Neuron (in vitro differentiated cells): ENCODE results near the gene ADGRB3.
"Not testable (repeated sequence)": the region's sequence is repeated elsewhere in the genome, so short reads cannot be mapped to it uniquely, and the experiment has no call there.

Source experiments
- H2AFZ ChIP-seq: one replicate; pipeline ENCODE4 v1.6.1; 2013; ENCODE audit warnings: low read depth, mild to moderate bottlenecking, inconsistent platforms, low read length, moderate library complexity
- H3K27me3 ChIP-seq: one replicate; pipeline ENCODE4 v1.6.1; 2013; ENCODE audit warnings: low read length; ENCODE audit not compliant: insufficient read depth
- H3K36me3 ChIP-seq: one replicate; pipeline ENCODE4 v1.6.1; 2013; ENCODE audit warnings: low read length; ENCODE audit not compliant: insufficient read depth
- H3K4me1 ChIP-seq: one replicate; pipeline ENCODE4 v1.6.1; 2013; ENCODE audit warnings: low read length; ENCODE audit not compliant: insufficient read depth
- H3K4me3 ChIP-seq: 2 replicates; pipeline ENCODE4 v1.5.1; 2013; ENCODE audit warnings: mild to moderate bottlenecking, low read length, moderate library complexity
- H3K9me3 ChIP-seq: one replicate; pipeline ENCODE4 v1.6.1; 2013; ENCODE audit warnings: low read length

The ADGRB3 gene

DNA sequence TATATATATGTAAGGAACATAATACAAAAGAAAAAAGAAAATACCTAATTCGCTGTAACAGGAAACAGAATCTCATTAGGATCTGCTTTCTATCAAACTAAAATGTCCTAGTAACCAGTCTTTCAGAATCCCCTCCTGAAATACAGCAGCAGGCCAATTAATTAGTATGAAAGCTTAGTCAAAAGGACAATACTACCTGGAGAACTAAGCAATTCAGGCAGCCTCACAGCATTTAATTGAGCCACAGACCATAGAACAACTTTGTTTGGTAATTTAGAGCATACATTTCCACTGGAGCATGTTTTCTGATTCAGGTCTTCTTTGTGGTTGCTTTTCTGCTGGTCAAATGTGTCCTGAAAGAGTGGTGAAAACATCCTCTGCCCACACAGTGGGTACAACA lies 645.8 kb downstream of the ADGRB3 start:
- Histone ChIP-seq H3K27me3 (no peaks in the 10 kb centered on the region), H3K36me3 (no peaks in the 10 kb centered on the region), H3K4me3 (no peak overlapping the region), H3K4me1 (peaks cover 24% of the 10 kb centered on the region), H2AFZ (no peak overlapping the region), H3K9me3 (no peaks in the 10 kb centered on the region)

DNA sequence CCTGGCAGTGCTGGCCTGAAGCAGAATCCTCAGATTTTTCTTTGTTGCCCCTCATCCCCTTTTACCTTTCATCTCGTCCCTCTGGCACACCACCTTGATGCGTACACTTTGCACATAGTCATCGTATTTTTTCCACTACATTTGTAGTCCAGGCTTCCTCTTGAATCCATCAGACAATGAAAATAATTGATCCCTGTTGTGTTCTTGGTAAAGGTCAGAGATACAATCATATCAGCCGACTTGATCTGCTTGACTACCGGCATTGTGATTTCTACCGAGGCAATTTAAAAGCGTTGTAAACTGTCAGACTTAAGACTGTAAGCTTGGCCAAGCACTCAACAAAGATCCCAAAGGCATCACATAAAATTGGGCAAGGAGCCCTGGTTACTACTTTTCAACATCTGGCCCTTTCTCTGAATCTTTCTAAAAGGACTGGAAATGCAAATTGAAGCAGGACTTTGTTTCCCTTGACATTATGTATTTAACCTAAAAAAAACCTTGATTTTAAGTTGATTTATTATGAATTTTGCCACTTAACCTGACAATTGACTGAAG lies 649.2 kb downstream of the ADGRB3 start:
- H2AFZ ChIP-seq: no peak overlapping the region
- no peaks in the 10 kb centered on the region for H3K27me3 ChIP-seq
- peaks cover 23% of the 10 kb centered on the region for H3K4me1 ChIP-seq
- no peak overlapping the region for H3K4me3 ChIP-seq
- H3K9me3 ChIP-seq: no peaks in the 10 kb centered on the region
- no peaks in the 10 kb centered on the region for H3K36me3 ChIP-seq

DNA sequence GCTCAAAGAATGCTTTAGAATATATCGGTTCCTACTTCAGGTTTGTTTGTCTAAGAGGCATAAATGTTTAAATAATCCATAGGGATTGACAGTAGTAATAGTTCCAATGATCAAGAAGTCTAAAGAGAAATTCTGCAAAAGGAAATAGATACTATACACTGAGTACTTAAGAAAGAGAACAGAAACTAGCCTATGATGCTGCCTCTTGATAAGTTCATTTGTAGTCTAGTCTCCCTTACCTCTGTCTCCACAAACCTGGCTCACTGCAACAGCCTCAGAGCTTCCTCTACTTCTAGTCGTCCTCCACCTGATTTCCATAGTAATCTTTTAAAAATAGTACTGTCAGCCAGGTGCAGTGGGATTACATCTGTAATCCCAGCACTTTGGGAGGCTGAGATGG lies 650.0 kb downstream of the ADGRB3 start:
- no peaks in the 10 kb centered on the region for H3K36me3 ChIP-seq
- no peak overlapping the region for H2AFZ ChIP-seq
- H3K4me1 ChIP-seq: peaks cover 15% of the 10 kb centered on the region
- H3K27me3 ChIP-seq: no peaks in the 10 kb centered on the region
- no peak overlapping the region for H3K4me3 ChIP-seq
- H3K9me3 ChIP-seq: no peaks in the 10 kb centered on the region

DNA sequence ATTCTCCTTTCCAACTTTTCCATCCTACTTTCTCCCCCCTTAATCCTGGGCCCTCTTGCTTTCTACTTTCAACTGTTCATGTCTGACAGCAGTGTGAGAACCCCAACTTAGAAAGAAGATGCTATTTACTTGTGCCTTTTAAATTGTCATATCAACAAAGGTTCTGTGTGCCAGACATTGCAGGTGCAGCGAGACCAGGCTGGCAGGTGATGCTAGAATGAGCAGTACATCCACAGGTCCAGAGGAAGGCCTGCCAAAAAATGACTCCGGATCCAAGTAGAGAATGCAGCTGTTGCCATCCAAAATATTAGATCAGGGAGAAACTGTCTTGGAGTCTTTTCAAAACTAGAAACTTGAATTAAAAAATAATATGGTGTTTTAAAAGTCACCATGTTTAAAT lies 651.2 kb downstream of the ADGRB3 start:
- no peak overlapping the region for H2AFZ ChIP-seq
- no peaks in the 10 kb centered on the region for H3K36me3 ChIP-seq
- peaks cover 12% of the 10 kb centered on the region for H3K4me1 ChIP-seq
- H3K4me3 ChIP-seq: no peak overlapping the region
- H3K9me3 ChIP-seq: no peaks in the 10 kb centered on the region
- H3K27me3 ChIP-seq: no peaks in the 10 kb centered on the region

- not testable (repeated sequence) for H3K36me3 ChIP-seq, H3K27me3 ChIP-seq, H2AFZ ChIP-seq, H3K9me3 ChIP-seq, H3K4me3 ChIP-seq, H3K4me1 ChIP-seq
These were observed 653.1 kb downstream of the ADGRB3 start for GRCh38 chr6:69288198-69288597.

DNA sequence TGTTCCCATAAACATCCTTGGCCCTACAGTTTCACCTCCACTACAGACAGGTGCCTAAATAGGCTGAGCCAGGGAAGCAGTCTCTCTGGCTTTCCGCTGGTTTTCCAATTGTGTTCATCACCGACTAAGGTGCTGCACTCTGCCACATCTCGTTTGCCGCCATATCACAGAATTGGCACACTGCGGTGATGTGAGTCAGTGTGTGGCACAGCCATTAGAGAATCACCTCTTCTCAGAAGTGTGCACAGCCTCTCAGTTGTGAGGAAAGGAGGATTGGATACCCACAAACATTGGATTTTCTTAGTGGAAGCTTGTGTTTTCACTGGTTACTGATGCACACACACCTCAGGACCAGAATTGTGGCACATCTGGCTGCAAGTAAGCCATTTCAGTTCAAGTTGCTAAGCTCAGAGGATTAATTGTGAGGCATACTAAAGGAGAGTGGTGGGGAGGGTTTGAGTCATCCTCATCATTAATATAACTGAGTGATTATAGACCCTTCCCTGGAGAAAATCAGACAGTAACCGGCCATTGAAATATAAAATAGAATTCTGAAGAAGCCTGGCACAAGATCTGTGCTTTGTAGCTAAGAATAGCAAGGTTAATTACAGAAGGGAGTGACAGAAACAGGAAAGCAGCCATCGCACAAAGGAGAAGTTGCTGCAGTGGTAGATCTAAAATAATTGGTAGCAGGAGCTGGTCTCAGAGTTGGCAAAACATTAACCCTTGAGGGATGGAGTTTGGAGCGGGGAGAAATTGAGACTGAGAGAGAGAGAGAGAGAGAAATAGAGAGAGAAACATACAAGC lies 654.8 kb downstream of the ADGRB3 start:
- no peaks in the 10 kb centered on the region for H3K27me3 ChIP-seq
- H3K9me3 ChIP-seq: no peaks in the 10 kb centered on the region
- H3K4me3 ChIP-seq: no peak overlapping the region
- H3K4me1 ChIP-seq: peaks cover 2% of the 10 kb centered on the region
- no peak overlapping the region for H2AFZ ChIP-seq
- no peaks in the 10 kb centered on the region for H3K36me3 ChIP-seq

DNA sequence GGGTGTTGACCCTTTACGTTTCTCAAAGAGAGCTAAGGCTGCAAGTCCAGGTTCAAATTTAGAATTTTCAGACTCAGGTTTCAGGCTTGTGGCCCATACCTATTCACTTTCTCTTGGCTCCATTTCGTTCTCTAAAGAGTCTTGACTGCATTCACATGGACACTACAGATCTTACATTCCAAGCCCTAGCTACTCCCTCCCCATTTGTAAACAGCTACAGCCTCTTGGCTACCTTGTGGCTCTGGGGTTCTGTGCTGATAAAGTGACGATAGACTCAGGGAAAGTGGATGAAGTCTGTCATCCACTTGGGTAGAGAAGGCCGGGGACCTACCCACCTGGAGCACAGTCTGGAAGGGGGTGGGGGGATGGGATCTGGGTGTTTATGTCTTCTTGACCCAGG lies 658.4 kb downstream of the ADGRB3 start:
- H3K36me3 ChIP-seq: no peaks in the 10 kb centered on the region
- peaks cover 2% of the 10 kb centered on the region for H3K4me1 ChIP-seq
- H3K9me3 ChIP-seq: no peaks in the 10 kb centered on the region
- H3K27me3 ChIP-seq: no peaks in the 10 kb centered on the region
- H3K4me3 ChIP-seq: no peak overlapping the region
- no peak overlapping the region for H2AFZ ChIP-seq

- Histone ChIP-seq H3K4me1 (peaks cover 2% of the 10 kb centered on the region), H3K4me3 (no peak overlapping the region), H3K9me3 (no peaks in the 10 kb centered on the region), H2AFZ (no peak overlapping the region), H3K27me3 (no peaks in the 10 kb centered on the region), H3K36me3 (no peaks in the 10 kb centered on the region)
These were observed 659.3 kb downstream of the ADGRB3 start for GRCh38 chr6:69294407-69294806.

DNA sequence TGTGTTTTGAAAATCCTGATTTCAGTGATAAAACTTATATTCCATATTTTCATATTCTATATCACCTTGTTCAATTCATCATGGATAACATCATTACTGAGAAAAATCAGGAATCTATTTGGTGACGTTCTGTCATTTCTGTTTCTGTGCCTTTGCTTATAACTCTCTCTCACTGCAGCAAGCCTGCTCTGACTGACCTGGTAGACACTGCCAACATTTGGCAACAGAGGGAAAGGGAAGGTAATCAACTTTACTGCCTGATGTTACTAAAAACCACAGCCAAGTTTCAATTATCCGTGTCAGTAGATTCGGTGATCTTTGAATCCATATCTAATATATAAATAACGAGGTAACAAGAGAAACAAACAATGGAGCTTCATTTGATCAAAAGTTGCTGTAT lies 659.8 kb downstream of the ADGRB3 start:
- Histone ChIP-seq H3K9me3 (no peaks in the 10 kb centered on the region), H3K4me1 (peaks cover 2% of the 10 kb centered on the region), H3K27me3 (no peaks in the 10 kb centered on the region), H3K36me3 (no peaks in the 10 kb centered on the region), H2AFZ (no peak overlapping the region), H3K4me3 (no peak overlapping the region)

- H2AFZ ChIP-seq: no peak overlapping the region
- H3K4me3 ChIP-seq: no peak overlapping the region
- no peaks in the 10 kb centered on the region for H3K36me3 ChIP-seq
- no peaks in the 10 kb centered on the region for H3K9me3 ChIP-seq
- no peaks in the 10 kb centered on the region for H3K27me3 ChIP-seq
- H3K4me1 ChIP-seq: no peaks in the 10 kb centered on the region
These were observed 668.3 kb downstream of the ADGRB3 start for GRCh38 chr6:69303382-69303781.

GRCh38 chr6:69305456-69305855 lies 670.4 kb downstream of the ADGRB3 start:
- H3K4me1 ChIP-seq: no peaks in the 10 kb centered on the region
- no peaks in the 10 kb centered on the region for H3K36me3 ChIP-seq
- no peak overlapping the region for H3K4me3 ChIP-seq
- H2AFZ ChIP-seq: no peak overlapping the region
- H3K27me3 ChIP-seq: no peaks in the 10 kb centered on the region
- no peaks in the 10 kb centered on the region for H3K9me3 ChIP-seq

- no peaks in the 10 kb centered on the region for H3K9me3 ChIP-seq
- no peak overlapping the region for H2AFZ ChIP-seq
- no peak overlapping the region for H3K4me3 ChIP-seq
- no peaks in the 10 kb centered on the region for H3K27me3 ChIP-seq
- no peaks in the 10 kb centered on the region for H3K36me3 ChIP-seq
- H3K4me1 ChIP-seq: no peaks in the 10 kb centered on the region
These were observed 673.5 kb downstream of the ADGRB3 start for GRCh38 chr6:69308584-69308983.

DNA sequence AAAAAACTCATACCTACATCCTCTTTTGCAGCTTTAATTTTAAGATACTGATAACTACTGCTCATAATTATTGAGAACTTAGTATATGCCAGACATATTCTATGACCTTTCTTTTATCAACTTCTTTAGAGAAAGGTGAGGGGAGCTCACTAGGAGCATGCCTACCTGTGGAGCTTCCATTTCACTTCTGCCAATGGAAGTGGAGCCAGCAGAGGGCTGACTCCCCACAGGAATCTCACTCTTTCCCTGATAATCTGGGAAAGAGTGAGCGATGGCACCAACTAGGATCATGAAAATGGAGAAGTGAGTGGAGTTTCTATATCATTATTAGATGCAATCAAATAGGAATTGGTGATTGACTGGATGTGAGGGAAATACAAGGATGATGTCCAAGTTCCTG lies 676.8 kb downstream of the ADGRB3 start:
- H3K36me3 ChIP-seq: no peaks in the 10 kb centered on the region
- no peaks in the 10 kb centered on the region for H3K9me3 ChIP-seq
- no peaks in the 10 kb centered on the region for H3K27me3 ChIP-seq
- no peak overlapping the region for H3K4me3 ChIP-seq
- no peaks in the 10 kb centered on the region for H3K4me1 ChIP-seq
- no peak overlapping the region for H2AFZ ChIP-seq

GRCh38 chr6:69314001-69314400 lies 678.9 kb downstream of the ADGRB3 start:
- Histone ChIP-seq H3K9me3 (no peaks in the 10 kb centered on the region), H3K4me1 (no peaks in the 10 kb centered on the region), H3K36me3 (no peaks in the 10 kb centered on the region), H3K27me3 (no peaks in the 10 kb centered on the region), H2AFZ (no peak overlapping the region), H3K4me3 (no peak overlapping the region)
